ENCODE measurements around the gene CA9. TPM values are rescaled to one million over a fixed set of nuclear protein-coding genes. Genes with fewer than 3 reads are reported as not detected.

Gene CA9
- total RNA-seq, 1 donor from 2014 or later = 0.64 TPM

DNA sequence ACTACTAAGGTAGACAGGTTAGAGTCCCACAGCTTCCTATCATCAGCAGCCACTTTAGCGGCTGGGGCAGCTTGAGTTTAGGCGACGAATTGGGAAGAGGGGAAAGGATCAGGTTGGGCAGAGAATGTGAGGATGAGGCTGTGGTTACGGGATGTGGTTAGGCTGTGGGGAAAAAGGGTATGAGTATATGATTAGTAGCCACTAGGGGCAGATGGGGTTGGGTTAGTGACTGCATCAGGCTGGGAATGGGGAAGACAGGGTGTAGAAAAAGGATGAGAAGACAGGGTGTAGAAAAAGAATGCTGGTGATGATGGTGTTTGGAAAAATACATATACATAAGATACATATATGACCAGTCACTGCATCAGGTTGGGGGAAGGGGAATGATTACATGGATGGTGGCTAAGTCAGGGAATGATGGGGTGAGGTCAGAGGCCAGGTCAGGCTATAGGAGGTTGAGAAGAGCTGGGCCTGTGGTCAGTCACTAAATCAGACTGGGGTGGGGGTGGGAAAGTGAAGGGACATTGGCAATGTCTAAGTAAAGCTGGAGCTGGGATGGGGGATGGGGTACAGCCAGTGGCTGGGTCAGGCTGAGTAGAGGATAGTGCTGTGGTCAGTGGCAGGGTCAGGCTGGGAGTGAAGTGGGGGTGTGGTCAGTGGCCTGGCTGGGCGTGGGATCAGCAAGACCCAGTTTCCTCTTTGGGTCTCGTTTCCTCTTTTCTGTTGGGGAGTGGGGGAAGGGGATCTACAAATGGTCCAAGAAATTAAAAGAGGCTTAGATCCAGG, 56.2 kb downstream of the CA9 start:
- intact Hi-C loops (cut with micrococcal nuclease) = no loop called here
- DNase-seq (peak; percentile 68), ATAC-seq (no peak)

DNA sequence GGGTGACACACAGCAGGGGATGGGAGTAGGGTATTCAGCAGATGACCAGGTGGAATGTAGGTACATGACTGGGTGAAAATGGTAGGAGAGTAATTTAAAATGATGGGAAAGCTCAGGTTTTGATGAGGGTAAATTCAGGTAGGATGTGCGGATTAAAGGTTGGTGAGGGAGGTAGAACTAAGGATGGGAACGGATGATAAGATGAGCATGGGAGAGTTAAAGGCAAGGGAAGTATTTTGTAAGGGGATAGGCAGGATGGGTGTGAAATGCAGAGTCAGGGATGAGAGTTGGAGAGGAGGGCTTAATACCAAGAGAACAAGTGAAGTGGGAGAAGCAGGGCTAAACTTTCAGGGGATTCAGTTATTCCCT, 56.7 kb downstream of the CA9 start:
- ATAC-seq = no peak

More for the DNA sequence above, 56.7 kb downstream of the CA9 start:
- intact Hi-C loops (cut with micrococcal nuclease) = no loop called here
- no peak for DNase-seq

Small RNA genes within 50 kb of the gene (microRNA-seq; reads per million reads assigned to microRNA genes)
- gene MIR6852 (ENCODE audit: borderline number of aligned reads) = not detected

Other genes with a start within 250 kb of the CA9 start
- gene RUSC2, start 183.8 kb upstream of the CA9 start, total RNA-seq = 30.3 TPM
- 28.8 TPM for gene TESK1, start 68.7 kb upstream of the CA9 start, total RNA-seq
- gene CD72, start 55.5 kb upstream of the CA9 start, total RNA-seq = 0.77 TPM
- 0.32 TPM for gene SIT1, start 23.0 kb upstream of the CA9 start, total RNA-seq
- 16,495 TPM for gene RMRP, start 15.9 kb upstream of the CA9 start, total RNA-seq
- 45.6 TPM for gene CCDC107, start 15.6 kb upstream of the CA9 start, total RNA-seq
- 0.45 TPM for gene ARHGEF39, start 8.7 kb upstream of the CA9 start, total RNA-seq
- 1,217 TPM for gene TPM2, start 16.0 kb downstream of the CA9 start, total RNA-seq
- gene TLN1, start 58.3 kb downstream of the CA9 start, total RNA-seq = 243 TPM
- 19.4 TPM for gene CREB3, start 58.7 kb downstream of the CA9 start, total RNA-seq
- gene GBA2, start 75.3 kb downstream of the CA9 start, total RNA-seq = 90.2 TPM
- gene RGP1, start 75.4 kb downstream of the CA9 start, total RNA-seq = 32.4 TPM
- gene MSMP, start 80.3 kb downstream of the CA9 start, total RNA-seq = not detected
- 24.6 TPM for gene NPR2, start 117.7 kb downstream of the CA9 start, total RNA-seq
- 3.2 TPM for gene SPAG8, start 138.3 kb downstream of the CA9 start, total RNA-seq
- gene HINT2, start 141.1 kb downstream of the CA9 start, total RNA-seq = 75.8 TPM
- gene FAM221B, start 154.8 kb downstream of the CA9 start, total RNA-seq = not detected
- gene TMEM8B, start 155.3 kb downstream of the CA9 start, total RNA-seq = 15.9 TPM
- not detected for gene OR13J1, start 196.5 kb downstream of the CA9 start, total RNA-seq
- 9.0 TPM for gene HRCT1, start 232.3 kb downstream of the CA9 start, total RNA-seq
- 9.8 TPM for gene SPAAR, start 235.6 kb downstream of the CA9 start, total RNA-seq